ENCODE results near the gene APP. TPM values are rescaled to one million over a fixed set of nuclear protein-coding genes. Genes with fewer than 3 reads are reported as not detected.

APP gene
- total RNA-seq, result 10 to 100 TPM; 60.6 to 61.1 TPM

DNA sequence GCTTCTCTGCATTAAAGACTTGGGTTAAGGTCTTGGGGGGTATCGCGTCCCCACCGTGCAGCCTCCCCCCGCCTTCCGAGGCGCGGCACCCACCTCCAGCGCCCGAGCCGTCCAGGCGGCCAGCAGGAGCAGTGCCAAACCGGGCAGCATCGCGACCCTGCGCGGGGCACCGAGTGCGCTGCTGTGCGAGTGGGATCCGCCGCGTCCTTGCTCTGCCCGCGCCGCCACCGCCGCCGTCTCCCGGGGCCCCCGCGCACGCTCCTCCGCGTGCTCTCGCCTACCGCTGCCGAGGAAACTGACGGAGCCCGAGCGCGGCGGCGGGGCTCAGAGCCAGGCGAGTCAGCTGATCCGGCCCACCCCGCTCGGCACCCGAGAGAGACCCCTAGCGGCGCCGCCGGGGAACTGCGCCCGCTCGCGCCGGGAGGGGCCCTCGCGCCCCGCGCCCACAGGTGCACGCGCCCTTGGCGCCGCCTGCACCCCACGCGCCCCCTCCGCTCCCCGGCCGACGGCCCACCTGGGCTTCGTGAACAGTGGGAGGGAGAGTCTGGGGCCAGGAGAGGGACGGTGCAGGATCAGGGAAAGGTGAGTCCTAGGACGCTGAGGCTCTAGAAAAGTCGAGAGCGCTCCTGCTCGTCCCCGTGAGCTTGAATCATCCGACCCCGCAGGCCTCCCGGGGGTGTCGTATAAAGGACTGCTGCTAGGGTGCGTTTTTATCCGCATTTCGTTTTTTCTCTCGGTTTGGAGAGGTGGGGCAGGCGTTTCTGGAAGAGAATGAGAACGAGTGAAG, at the start of gene APP:
APP (minus strand) TSS at position 300 of the 787 bp plus-strand sequence; CDS start at position 150, 150 bp downstream.
- peak; percentile 87 for DNase-seq
- Mint-ChIP-seq H3K27ac (peak within 1 kb of the TSS; percentile 66), H3K9me3 (no peaks in the 10 kb centered on the region), H3K4me1 (ENCODE audit: low read depth) (peaks cover 21% of the 10 kb centered on the region), H3K27me3 (ENCODE audit: low read depth) (no peaks in the 10 kb centered on the region), H3K4me3 (peak within 1 kb of the TSS; percentile 90), H3K36me3 (ENCODE audit: low read depth) (peaks cover 7% of the 10 kb centered on the region)
- CTCF ChIA-PET, result interaction anchor here (0.6 to 1.4 kb wide), 12 partner anchors 12 to 623 kb away, joined by 3 to 10 read pairs (median 4); no protein-coding TSS in a partner anchor
- intact Hi-C loops (cut with micrococcal nuclease), result loop anchor here (1.0 to 5.0 kb wide), 7 partner anchors 160 to 546 kb away; partner anchors contain the start of genes ATP5PF and GABPA

DNA sequence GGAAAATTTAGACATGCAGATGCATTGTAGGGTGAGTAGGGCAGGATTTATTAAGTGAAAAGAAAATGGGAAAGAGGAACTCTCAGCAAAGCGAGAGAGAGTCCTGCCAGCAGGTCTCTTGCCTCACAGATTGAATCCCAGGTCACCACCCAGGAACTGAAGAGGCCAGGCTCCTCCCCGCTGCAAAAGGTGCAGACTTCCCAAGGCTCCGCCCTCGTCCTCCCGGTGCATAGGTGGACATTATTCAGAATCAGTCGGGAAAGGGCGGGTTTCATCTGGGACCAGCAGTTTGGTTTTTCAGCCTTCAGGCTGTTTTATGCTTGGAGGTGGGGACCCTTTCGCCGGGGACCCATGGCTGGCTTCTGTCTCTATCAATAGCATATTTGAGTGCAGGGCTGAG, 41.6 kb upstream of the APP start:
- CTCF ChIA-PET, result no interaction called here
- intact Hi-C loops (cut with micrococcal nuclease), result no loop called here
- H3K36me3 Mint-ChIP-seq (ENCODE audit: low read depth), result no peaks in the 10 kb centered on the region
- H3K27ac Mint-ChIP-seq, result no peak overlapping the region
- H3K4me3 Mint-ChIP-seq, result no peak overlapping the region
- H3K27me3 Mint-ChIP-seq (ENCODE audit: low read depth), result peaks cover 2% of the 10 kb centered on the region
- H3K4me1 Mint-ChIP-seq (ENCODE audit: low read depth), result no peaks in the 10 kb centered on the region
- DNase-seq, result no peak
- H3K9me3 Mint-ChIP-seq, result no peaks in the 10 kb centered on the region

GRCh38 chr21:26210614-26211013, 40.0 kb upstream of the APP start:
- no peak overlapping the region for H3K27ac Mint-ChIP-seq
- no peaks in the 10 kb centered on the region for H3K36me3 Mint-ChIP-seq (ENCODE audit: low read depth)
- no peak overlapping the region for H3K4me3 Mint-ChIP-seq
- H3K9me3 Mint-ChIP-seq, result no peaks in the 10 kb centered on the region
- intact Hi-C loops (cut with micrococcal nuclease), result no loop called here
- DNase-seq, result no peak
- peaks cover 2% of the 10 kb centered on the region for H3K27me3 Mint-ChIP-seq (ENCODE audit: low read depth)
- no peaks in the 10 kb centered on the region for H3K4me1 Mint-ChIP-seq (ENCODE audit: low read depth)
- CTCF ChIA-PET, result no interaction called here

- Mint-ChIP-seq H3K4me3 (no peak overlapping the region), H3K27ac (no peak overlapping the region), H3K36me3 (ENCODE audit: low read depth) (no peaks in the 10 kb centered on the region), H3K4me1 (ENCODE audit: low read depth) (no peaks in the 10 kb centered on the region), H3K9me3 (no peaks in the 10 kb centered on the region), H3K27me3 (ENCODE audit: low read depth) (peaks cover 2% of the 10 kb centered on the region)
- DNase-seq, result no peak
- CTCF ChIA-PET, result no interaction called here
- intact Hi-C loops (cut with micrococcal nuclease), result no loop called here
These were observed 36.5 kb upstream of the APP start for GRCh38 chr21:26207021-26207420.

DNA sequence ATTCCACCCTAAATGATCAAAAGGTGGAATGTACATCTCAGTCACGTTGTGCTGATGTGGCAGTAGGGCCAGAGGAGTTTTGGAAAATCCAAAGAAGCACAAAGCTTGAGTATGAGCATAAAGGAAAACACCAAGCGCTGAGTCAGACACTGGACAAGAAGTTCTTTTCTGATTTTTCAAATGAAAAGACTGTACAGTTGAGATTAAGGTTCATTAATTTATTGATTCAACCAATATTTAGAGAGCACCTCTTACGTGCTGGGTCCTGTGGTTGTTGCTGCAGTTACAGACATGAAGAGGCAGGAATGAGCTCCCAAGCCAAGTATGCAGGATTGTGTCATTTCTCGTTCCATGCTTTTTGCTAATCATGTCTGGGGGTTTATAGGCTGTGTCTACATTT, 28.9 kb upstream of the APP start:
- no peak overlapping the region for H3K4me3 Mint-ChIP-seq
- intact Hi-C loops (cut with micrococcal nuclease), result no loop called here
- H3K36me3 Mint-ChIP-seq (ENCODE audit: low read depth), result no peaks in the 10 kb centered on the region
- no peak overlapping the region for H3K27ac Mint-ChIP-seq
- CTCF ChIA-PET, result no interaction called here
- H3K4me1 Mint-ChIP-seq (ENCODE audit: low read depth), result no peaks in the 10 kb centered on the region
- DNase-seq, result no peak
- no peaks in the 10 kb centered on the region for H3K9me3 Mint-ChIP-seq
- no peaks in the 10 kb centered on the region for H3K27me3 Mint-ChIP-seq (ENCODE audit: low read depth)

DNA sequence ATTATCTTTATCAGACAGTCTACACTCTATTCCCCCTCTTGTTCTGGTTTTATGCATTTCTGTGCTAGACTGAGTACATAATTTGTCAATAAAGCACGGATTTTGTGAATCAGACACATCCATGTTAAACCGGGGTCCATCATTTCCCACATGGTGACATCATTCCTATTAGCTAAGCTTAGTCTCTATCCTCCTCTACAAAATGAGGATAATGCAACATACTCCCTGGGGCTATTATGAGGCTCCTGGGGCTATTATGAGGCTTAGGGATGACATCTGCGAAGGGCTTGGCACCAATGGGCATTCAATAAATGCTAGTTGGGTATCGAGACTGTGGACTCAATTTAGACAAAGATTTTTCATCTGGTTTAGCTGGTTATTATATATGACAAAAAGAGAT, 25.1 kb upstream of the APP start:
- H3K36me3 Mint-ChIP-seq (ENCODE audit: low read depth), result no peaks in the 10 kb centered on the region
- CTCF ChIA-PET, result interaction anchor here (1.5 kb wide), 1 partner anchor 20 kb away, joined by 3 read pairs; no protein-coding TSS in a partner anchor
- intact Hi-C loops (cut with micrococcal nuclease), result no loop called here

DNA sequence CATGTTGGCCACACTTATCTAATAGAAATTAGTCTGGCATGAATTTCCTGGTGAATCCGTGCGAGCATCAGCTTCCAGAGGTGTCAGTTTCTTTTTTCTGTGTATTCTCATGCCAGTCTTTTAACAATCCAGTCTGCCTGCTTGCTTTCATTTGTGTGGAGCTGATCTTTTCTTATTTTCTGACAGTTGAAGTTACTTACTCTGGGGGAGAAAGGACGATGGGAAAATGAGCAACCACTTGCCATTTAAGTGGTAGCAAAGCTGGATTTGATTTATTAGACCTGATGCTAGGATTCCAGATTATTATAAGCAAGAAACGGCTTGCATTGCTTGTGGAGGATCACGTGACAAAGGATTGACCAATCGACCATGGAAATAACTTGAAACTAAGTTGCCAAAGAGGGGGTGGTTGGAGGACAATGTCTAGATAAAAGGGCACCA, 24.3 kb upstream of the APP start:
- no peak for DNase-seq
- H3K36me3 Mint-ChIP-seq (ENCODE audit: low read depth), result no peaks in the 10 kb centered on the region
- H3K9me3 Mint-ChIP-seq, result no peaks in the 10 kb centered on the region
- H3K4me1 Mint-ChIP-seq (ENCODE audit: low read depth), result no peaks in the 10 kb centered on the region
- H3K27me3 Mint-ChIP-seq (ENCODE audit: low read depth), result no peaks in the 10 kb centered on the region
- H3K27ac Mint-ChIP-seq, result no peak overlapping the region
- H3K4me3 Mint-ChIP-seq, result no peak overlapping the region
- intact Hi-C loops (cut with micrococcal nuclease), result no loop called here
- CTCF ChIA-PET, result no interaction called here

More for the DNA sequence above, 25.1 kb upstream of the APP start:
- no peaks in the 10 kb centered on the region for H3K27me3 Mint-ChIP-seq (ENCODE audit: low read depth)
- DNase-seq, result no peak
- no peak overlapping the region for H3K27ac Mint-ChIP-seq
- H3K4me1 Mint-ChIP-seq (ENCODE audit: low read depth), result no peaks in the 10 kb centered on the region
- no peaks in the 10 kb centered on the region for H3K9me3 Mint-ChIP-seq
- H3K4me3 Mint-ChIP-seq, result no peak overlapping the region

DNA sequence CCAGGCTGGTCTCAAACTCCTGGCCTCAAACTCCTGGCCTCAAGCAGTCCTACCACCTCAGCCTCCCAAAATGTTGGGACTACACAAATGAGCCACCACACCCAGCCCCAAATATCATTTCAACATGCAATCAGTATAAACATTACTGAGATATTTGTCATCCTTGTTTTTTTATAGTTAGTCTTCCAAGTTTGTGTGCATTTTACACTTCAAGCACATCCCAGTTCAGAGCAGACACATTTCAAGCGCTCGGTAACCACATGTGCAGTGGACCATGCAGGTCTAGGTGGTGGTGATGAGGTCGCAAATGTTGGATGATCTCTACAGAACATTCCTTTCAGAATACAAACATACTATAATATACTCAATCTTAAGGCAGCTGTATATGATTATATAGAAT, 23.8 kb upstream of the APP start:
- CTCF ChIA-PET, result no interaction called here

DNA sequence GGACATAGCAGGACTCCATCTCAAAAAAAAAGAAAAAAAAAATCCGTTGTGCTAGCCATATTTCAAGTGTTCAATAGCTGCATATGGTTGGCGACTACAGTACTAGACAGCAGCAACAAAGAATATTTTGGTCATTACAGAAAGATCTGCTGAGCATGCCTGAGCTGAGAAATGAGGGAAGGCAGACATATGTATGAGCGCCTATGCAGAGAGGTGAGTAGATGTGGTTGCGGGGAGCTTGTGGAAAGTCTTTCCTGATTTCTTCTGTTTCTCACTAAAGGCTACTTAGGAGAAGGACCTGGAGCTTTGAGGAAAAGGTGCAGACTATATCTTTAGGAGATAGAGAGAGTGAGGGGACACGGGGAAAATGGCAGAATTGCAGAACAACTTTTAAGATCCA, 21.0 kb upstream of the APP start:
- CTCF ChIA-PET, result interaction anchor here (0.6 kb wide), 1 partner anchor 390 kb away, joined by 4 read pairs; no protein-coding TSS in a partner anchor
- Mint-ChIP-seq H3K27ac (no peak overlapping the region), H3K36me3 (ENCODE audit: low read depth) (no peaks in the 10 kb centered on the region), H3K4me1 (ENCODE audit: low read depth) (no peaks in the 10 kb centered on the region), H3K4me3 (no peak overlapping the region), H3K9me3 (no peaks in the 10 kb centered on the region), H3K27me3 (ENCODE audit: low read depth) (no peaks in the 10 kb centered on the region)
- intact Hi-C loops (cut with micrococcal nuclease), result no loop called here
- DNase-seq, result no peak

More for the DNA sequence above, 23.8 kb upstream of the APP start:
- DNase-seq, result no peak
- intact Hi-C loops (cut with micrococcal nuclease), result no loop called here
- no peak overlapping the region for H3K27ac Mint-ChIP-seq
- no peaks in the 10 kb centered on the region for H3K9me3 Mint-ChIP-seq
- no peaks in the 10 kb centered on the region for H3K4me1 Mint-ChIP-seq (ENCODE audit: low read depth)
- no peaks in the 10 kb centered on the region for H3K36me3 Mint-ChIP-seq (ENCODE audit: low read depth)
- H3K27me3 Mint-ChIP-seq (ENCODE audit: low read depth), result no peaks in the 10 kb centered on the region
- no peak overlapping the region for H3K4me3 Mint-ChIP-seq

- no peaks in the 10 kb centered on the region for H3K36me3 Mint-ChIP-seq (ENCODE audit: low read depth)
- H3K27me3 Mint-ChIP-seq (ENCODE audit: low read depth), result no peaks in the 10 kb centered on the region
- no peak overlapping the region for H3K4me3 Mint-ChIP-seq
- CTCF ChIA-PET, result no interaction called here
- no peak overlapping the region for H3K27ac Mint-ChIP-seq
- no peaks in the 10 kb centered on the region for H3K4me1 Mint-ChIP-seq (ENCODE audit: low read depth)
- no peak for DNase-seq
- H3K9me3 Mint-ChIP-seq, result peaks cover 3% of the 10 kb centered on the region
- intact Hi-C loops (cut with micrococcal nuclease), result no loop called here
These were observed 17.9 kb upstream of the APP start for GRCh38 chr21:26188422-26188821.

- intact Hi-C loops (cut with micrococcal nuclease), result no loop called here
- Mint-ChIP-seq H3K4me1 (ENCODE audit: low read depth) (no peaks in the 10 kb centered on the region), H3K9me3 (peaks cover 4% of the 10 kb centered on the region), H3K27ac (no peak overlapping the region), H3K36me3 (ENCODE audit: low read depth) (no peaks in the 10 kb centered on the region), H3K27me3 (ENCODE audit: low read depth) (no peaks in the 10 kb centered on the region), H3K4me3 (no peak overlapping the region)
- CTCF ChIA-PET, result no interaction called here
- no peak for DNase-seq
These were observed 14.9 kb upstream of the APP start for GRCh38 chr21:26185446-26185845.

DNA sequence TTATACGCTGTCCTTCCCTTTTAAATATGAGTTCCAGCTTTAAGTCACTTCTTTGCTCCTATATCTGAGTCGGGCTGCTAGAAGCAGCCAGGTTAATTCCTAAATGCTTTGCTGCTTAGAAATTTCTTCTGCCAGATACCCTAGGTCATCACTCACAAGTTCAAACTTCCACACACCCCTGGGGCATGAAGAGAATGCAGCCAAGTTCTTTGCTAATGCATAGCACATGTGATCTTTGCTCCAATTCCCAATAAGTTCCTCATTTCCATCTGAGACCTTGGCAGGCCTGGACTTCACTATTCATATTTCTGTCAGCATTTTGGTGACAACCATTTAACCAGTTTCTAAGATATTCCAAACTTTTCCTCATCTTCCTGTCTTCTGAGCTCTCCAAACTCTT, 14.5 kb upstream of the APP start:
- H3K4me3 Mint-ChIP-seq, result no peak overlapping the region
- peaks cover 4% of the 10 kb centered on the region for H3K9me3 Mint-ChIP-seq
- H3K27me3 Mint-ChIP-seq (ENCODE audit: low read depth), result no peaks in the 10 kb centered on the region
- no peaks in the 10 kb centered on the region for H3K4me1 Mint-ChIP-seq (ENCODE audit: low read depth)
- CTCF ChIA-PET, result no interaction called here
- no peaks in the 10 kb centered on the region for H3K36me3 Mint-ChIP-seq (ENCODE audit: low read depth)
- intact Hi-C loops (cut with micrococcal nuclease), result no loop called here
- DNase-seq, result no peak
- no peak overlapping the region for H3K27ac Mint-ChIP-seq

DNA sequence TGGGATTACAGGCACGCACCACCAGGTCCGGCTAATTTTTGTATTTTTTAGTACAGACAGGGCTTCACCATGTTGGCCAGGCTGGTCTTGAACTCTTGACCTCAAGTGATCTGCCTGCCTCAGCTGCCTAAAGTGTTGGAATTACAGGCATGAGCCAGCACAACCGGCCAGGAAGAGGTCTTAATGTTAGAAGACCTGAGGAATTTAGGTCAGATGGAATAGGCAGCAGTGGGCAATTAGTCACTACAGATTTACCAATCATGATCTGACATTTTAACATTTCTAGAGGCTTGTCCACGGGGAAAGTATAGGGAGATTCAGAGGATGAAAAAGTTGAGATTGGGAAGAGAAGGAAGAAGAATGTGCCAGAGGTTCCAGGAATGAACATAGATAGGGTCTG, 8.9 kb upstream of the APP start:
- peaks cover 4% of the 10 kb centered on the region for H3K27me3 Mint-ChIP-seq (ENCODE audit: low read depth)
- H3K9me3 Mint-ChIP-seq, result peaks cover 2% of the 10 kb centered on the region
- intact Hi-C loops (cut with micrococcal nuclease), result no loop called here
- CTCF ChIA-PET, result no interaction called here
- no peaks in the 10 kb centered on the region for H3K4me1 Mint-ChIP-seq (ENCODE audit: low read depth)
- no peak for DNase-seq
- no peaks in the 10 kb centered on the region for H3K36me3 Mint-ChIP-seq (ENCODE audit: low read depth)
- no peak overlapping the region for H3K4me3 Mint-ChIP-seq
- no peak overlapping the region for H3K27ac Mint-ChIP-seq
